Endodermal cell (in vitro differentiated cells): ENCODE data around the gene VIM. TPM values are rescaled to one million over a fixed set of nuclear protein-coding genes. Genes with fewer than 3 reads are reported as not detected.

Experiments used
- DNase-seq: peaks from one replicate; pipeline ENCODE4 v3.0.0-alpha.2; 2017
- H3K27ac ChIP-seq: 2 replicates; pipeline ENCODE4 v1.5.1; 2013; ENCODE audit warnings: mild to moderate bottlenecking, low read depth, low read length, moderate library complexity
- H3K27me3 ChIP-seq: 2 replicates; pipeline ENCODE4 v1.6.1; 2013; ENCODE audit warnings: mild to moderate bottlenecking, low read length, moderate library complexity; ENCODE audit not compliant: insufficient read depth, control insufficient read depth, poor library complexity, severe bottlenecking
- H3K36me3 ChIP-seq: 2 replicates; pipeline ENCODE4 v1.7.0; 2013; ENCODE audit warnings: mild to moderate bottlenecking, low read length, moderate library complexity; ENCODE audit not compliant: control insufficient read depth, insufficient read depth
- H3K4me1 ChIP-seq: one replicate; pipeline ENCODE4 v1.7.0; 2013; ENCODE audit warnings: low read length; ENCODE audit not compliant: control insufficient read depth, insufficient read depth
- H3K4me3 ChIP-seq: 2 replicates; pipeline ENCODE4 v1.5.1; 2013; ENCODE audit warnings: mild to moderate bottlenecking, low read length, moderate library complexity
- H3K9ac ChIP-seq: 2 replicates; pipeline ENCODE4 v1.6.1; 2013; ENCODE audit warnings: mild to moderate bottlenecking, low read length, moderate library complexity; ENCODE audit not compliant: poor library complexity, severe bottlenecking; ENCODE audit errors: extremely low read depth
- H3K9me3 ChIP-seq: 2 replicates; pipeline ENCODE4 v1.6.1; 2013; ENCODE audit warnings: mild to moderate bottlenecking, low read length, moderate library complexity; ENCODE audit not compliant: control insufficient read depth
- H3K27ac Mint-ChIP-seq: 2 replicates; pipeline ENCODE4 v1.8.0; 2020; ENCODE audit warnings: mixed read lengths
- H3K27me3 Mint-ChIP-seq: 2 replicates; pipeline ENCODE4 v1.8.0; 2021; ENCODE audit warnings: mild to moderate bottlenecking, mixed read lengths; ENCODE audit not compliant: insufficient read depth
- H3K36me3 Mint-ChIP-seq: 2 replicates; pipeline ENCODE4 v1.8.0; 2020; ENCODE audit warnings: low read depth, mixed read lengths
- H3K4me1 Mint-ChIP-seq: 2 replicates; pipeline ENCODE4 v1.8.0; 2020; ENCODE audit warnings: mixed read lengths
- H3K4me3 Mint-ChIP-seq: 2 replicates; pipeline ENCODE4 v1.8.0; 2020; ENCODE audit warnings: mild to moderate bottlenecking, moderate library complexity, mixed read lengths
- H3K9me3 Mint-ChIP-seq: 2 replicates; pipeline ENCODE4 v1.8.0; 2020; ENCODE audit warnings: mild to moderate bottlenecking, mixed read lengths
- WGBS, 2 experiments: methylation state at CpG; one replicate each; pipeline versions ENCODE4 v1.1.5 to v1.1.7; 2013; ENCODE audit warnings: missing lambda C conversion rate in 2 of 2, mixed read lengths in 1 of 2; ENCODE audit not compliant: insufficient coverage in 1 of 2, insufficient read length in 1 of 2; 5-methylcytosine and 5-hydroxymethylcytosine counted together
- total RNA-seq, 2 donors: library from RNA; stranded (reverse); fragmentation: NEBNext Ultra II Directional in 1 of 2; extraction: Animal tissue kit (Norgen Biotek cat#: 25700) in 1 of 2; gene quantifications; 2 replicates in 1 of 2; 3 replicates in 1 of 2; pipeline ENCODE4 v1.2.1, GENCODE V29; 2021
- TF ChIP-seq, protein P1 (sequence below): fragments of 200-600 bp; sonication (generic); conservative IDR thresholded peaks from 2 replicates; pipeline ENCODE4 v1.5.0; 2021; ENCODE audit warnings: antibody characterized with exemption, mild to moderate bottlenecking

Gene VIM
- total RNA-seq, 2 donors from 2014 or later: 84.3 to 155 TPM

DNA sequence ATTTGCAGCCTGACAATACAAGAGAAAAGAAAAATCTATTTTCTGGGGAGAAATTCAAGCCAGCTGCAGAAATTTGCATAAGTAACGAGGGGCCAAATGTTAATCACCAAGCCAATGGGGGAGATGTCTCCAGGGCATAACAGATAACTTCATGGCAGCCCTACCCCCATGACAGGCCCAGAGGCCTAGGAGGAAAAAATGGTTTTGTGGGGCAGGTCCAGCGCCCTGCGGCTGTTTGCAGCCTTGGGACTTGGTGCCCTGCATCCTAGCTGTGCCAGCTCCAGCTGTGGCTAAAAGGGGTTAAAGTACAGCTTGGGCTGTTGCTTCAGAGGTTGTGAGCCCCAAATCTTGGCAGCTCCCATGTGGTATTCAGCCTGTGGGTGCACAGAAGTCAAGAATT lies 54.3 kb downstream of the VIM start:
- no peak overlapping the region for H3K4me3 Mint-ChIP-seq
- H3K27ac Mint-ChIP-seq: no peak overlapping the region
- no peak overlapping the region for H3K27ac ChIP-seq
- H3K9me3 ChIP-seq: peaks cover 31% of the 10 kb centered on the region
- no peaks in the 10 kb centered on the region for H3K36me3 ChIP-seq
- TF ChIP-seq, protein P1, sequence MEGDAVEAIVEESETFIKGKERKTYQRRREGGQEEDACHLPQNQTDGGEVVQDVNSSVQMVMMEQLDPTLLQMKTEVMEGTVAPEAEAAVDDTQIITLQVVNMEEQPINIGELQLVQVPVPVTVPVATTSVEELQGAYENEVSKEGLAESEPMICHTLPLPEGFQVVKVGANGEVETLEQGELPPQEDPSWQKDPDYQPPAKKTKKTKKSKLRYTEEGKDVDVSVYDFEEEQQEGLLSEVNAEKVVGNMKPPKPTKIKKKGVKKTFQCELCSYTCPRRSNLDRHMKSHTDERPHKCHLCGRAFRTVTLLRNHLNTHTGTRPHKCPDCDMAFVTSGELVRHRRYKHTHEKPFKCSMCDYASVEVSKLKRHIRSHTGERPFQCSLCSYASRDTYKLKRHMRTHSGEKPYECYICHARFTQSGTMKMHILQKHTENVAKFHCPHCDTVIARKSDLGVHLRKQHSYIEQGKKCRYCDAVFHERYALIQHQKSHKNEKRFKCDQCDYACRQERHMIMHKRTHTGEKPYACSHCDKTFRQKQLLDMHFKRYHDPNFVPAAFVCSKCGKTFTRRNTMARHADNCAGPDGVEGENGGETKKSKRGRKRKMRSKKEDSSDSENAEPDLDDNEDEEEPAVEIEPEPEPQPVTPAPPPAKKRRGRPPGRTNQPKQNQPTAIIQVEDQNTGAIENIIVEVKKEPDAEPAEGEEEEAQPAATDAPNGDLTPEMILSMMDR: no peak
- no peak overlapping the region for H3K4me3 ChIP-seq
- peaks cover 3% of the 10 kb centered on the region for H3K4me1 ChIP-seq
- no peak overlapping the region for H3K9ac ChIP-seq
- peaks cover 64% of the 10 kb centered on the region for H3K9me3 Mint-ChIP-seq
- no peaks in the 10 kb centered on the region for H3K27me3 Mint-ChIP-seq
- peaks cover 11% of the 10 kb centered on the region for H3K4me1 Mint-ChIP-seq
- no peak for DNase-seq
- WGBS, 2 experiments: 92 to 100% methylated on average over 2 to 3 of the region's 3 CpGs
- no peaks in the 10 kb centered on the region for H3K27me3 ChIP-seq
- no peaks in the 10 kb centered on the region for H3K36me3 Mint-ChIP-seq

DNA sequence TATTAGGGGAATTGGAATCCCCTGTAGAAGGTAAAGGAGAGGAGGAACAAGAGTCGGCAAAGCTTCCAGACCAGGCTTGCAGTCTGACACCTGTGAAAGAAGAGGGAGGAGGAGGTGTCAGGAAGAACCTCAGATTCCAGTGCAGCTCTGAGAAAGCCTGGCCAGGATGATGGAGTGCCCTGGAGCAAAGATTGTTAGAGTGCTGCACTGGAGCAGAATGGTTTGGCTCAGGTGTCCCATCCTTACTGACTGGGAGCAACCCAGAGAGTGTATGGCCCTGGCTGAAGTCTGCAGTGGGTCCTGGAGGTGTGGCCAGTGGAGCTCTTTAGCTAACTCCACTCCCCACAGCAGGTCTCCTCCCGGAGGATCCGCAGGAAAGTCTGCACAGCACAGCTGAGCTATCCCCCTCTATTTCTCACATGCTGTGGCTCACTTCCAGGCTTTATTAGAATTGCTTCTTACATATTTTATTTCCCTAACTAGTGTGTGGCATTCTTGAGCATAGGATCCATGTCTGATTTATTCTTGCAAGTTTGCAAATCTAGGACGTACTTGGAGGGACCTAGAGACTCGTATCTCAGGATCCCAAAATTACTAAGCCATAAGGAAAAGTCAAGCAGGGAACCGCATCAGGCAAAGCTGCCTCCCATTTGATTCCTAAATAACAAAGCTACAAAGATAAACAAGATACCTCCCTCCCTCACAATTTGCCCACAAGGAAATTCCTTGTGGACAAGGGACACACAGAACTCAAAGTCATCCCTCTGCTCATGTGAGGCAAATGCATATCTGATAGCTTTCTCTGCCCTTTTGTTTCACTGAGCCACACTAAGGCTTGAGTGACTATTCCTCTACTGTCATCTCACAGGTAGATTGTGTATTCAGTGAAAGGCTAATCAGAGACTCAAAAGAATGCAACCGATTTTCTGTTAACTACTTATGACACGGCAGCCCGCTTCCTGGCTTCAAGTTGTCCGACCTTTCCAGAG lies 58.8 kb downstream of the VIM start:
- no peaks in the 10 kb centered on the region for H3K36me3 Mint-ChIP-seq
- peaks cover 33% of the 10 kb centered on the region for H3K9me3 Mint-ChIP-seq
- Histone ChIP-seq H3K36me3 (no peaks in the 10 kb centered on the region), H3K27me3 (no peaks in the 10 kb centered on the region), H3K4me3 (peak overlapping the region; percentile 9), H3K9ac (no peak overlapping the region), H3K4me1 (peaks cover 3% of the 10 kb centered on the region), H3K9me3 (peaks cover 14% of the 10 kb centered on the region), H3K27ac (no peak overlapping the region)
- no peak overlapping the region for H3K4me3 Mint-ChIP-seq
- DNase-seq: peak; percentile 57
- H3K27ac Mint-ChIP-seq: no peak overlapping the region
- peaks cover 12% of the 10 kb centered on the region for H3K4me1 Mint-ChIP-seq
- 83 to 87% methylated on average over 9 to 10 of the region's 10 CpGs for WGBS, 2 experiments
- TF ChIP-seq, protein P1: no peak
- no peaks in the 10 kb centered on the region for H3K27me3 Mint-ChIP-seq

Other genes with a start within 250 kb of the VIM start
- 1 to 10 TPM in 1 of 2 donors, under 1 TPM in 1; 0.75 to 1.3 TPM for gene CUBN, start 98.4 kb upstream of the VIM start, total RNA-seq
- 10 to 100 TPM in 1 of 2 donors, 1 to 10 TPM in 1; 8.1 to 13.0 TPM for gene TRDMT1, start 26.6 kb upstream of the VIM start, total RNA-seq
- 1 to 10 TPM in 1 of 2 donors, under 1 TPM in 1; 0.33 to 1.1 TPM for gene ST8SIA6, start 226.4 kb downstream of the VIM start, total RNA-seq